ENCODE measurements around the gene WRAP73. TPM values are rescaled to one million over a fixed set of nuclear protein-coding genes. Genes with fewer than 3 reads are reported as not detected.

WRAP73 gene
- total RNA-seq, 3 donors from 2014 or later (not counting 1 experiment from before 2014, with no cell fraction given) = 27.8 to 35.4 (median 30.1) TPM

- Mint-ChIP-seq H3K27ac (no peak overlapping the region), H3K4me1 (no peaks in the 10 kb centered on the region), H3K4me3 (no peak overlapping the region), H3K9me3 (no peaks in the 10 kb centered on the region), H3K36me3 (no peaks in the 10 kb centered on the region), H3K27me3 (ENCODE audit: low read depth in 2 of 2) (peaks cover 11 to 19% of the 10 kb centered on the region in 2 donors)
- Histone ChIP-seq H3K36me3 (ENCODE audit: control insufficient read depth, insufficient read depth, low read length) (no peaks in the 10 kb centered on the region), H3K27me3 (ENCODE audit: control insufficient read depth, insufficient read depth, low read length) (no peaks in the 10 kb centered on the region), H3K27ac (ENCODE audit: low read length) (no peak overlapping the region), H3K4me3 (ENCODE audit: low read length) (no peak overlapping the region), H3K4me1 (ENCODE audit: control insufficient read depth, insufficient read depth, low read length) (peaks cover 10% of the 10 kb centered on the region), H3K9me3 (ENCODE audit: control insufficient read depth, insufficient read depth, low read length) (no peaks in the 10 kb centered on the region)
- TF ChIP-seq, protein P1, sequence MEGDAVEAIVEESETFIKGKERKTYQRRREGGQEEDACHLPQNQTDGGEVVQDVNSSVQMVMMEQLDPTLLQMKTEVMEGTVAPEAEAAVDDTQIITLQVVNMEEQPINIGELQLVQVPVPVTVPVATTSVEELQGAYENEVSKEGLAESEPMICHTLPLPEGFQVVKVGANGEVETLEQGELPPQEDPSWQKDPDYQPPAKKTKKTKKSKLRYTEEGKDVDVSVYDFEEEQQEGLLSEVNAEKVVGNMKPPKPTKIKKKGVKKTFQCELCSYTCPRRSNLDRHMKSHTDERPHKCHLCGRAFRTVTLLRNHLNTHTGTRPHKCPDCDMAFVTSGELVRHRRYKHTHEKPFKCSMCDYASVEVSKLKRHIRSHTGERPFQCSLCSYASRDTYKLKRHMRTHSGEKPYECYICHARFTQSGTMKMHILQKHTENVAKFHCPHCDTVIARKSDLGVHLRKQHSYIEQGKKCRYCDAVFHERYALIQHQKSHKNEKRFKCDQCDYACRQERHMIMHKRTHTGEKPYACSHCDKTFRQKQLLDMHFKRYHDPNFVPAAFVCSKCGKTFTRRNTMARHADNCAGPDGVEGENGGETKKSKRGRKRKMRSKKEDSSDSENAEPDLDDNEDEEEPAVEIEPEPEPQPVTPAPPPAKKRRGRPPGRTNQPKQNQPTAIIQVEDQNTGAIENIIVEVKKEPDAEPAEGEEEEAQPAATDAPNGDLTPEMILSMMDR (IDR thresholded peaks at IDR 0.05) = no peak
- 100% methylated on average over 2 of the region's 4 CpGs for whole genome bisulfite sequencing (ENCODE audit: insufficient coverage)
- intact Hi-C loops (cut with micrococcal nuclease) = no loop called here
- DNase-seq (no peak), ATAC-seq (no peak)
Observed at GRCh38 chr1:3661631-3662030, 11.7 kb upstream of the WRAP73 start.

GRCh38 chr1:3660704-3661103 lies 10.8 kb upstream of the WRAP73 start:
- H3K27me3 Mint-ChIP-seq (ENCODE audit: low read depth in 2 of 2) = peaks cover 13 to 27% of the 10 kb centered on the region in 2 donors
- no peak overlapping the region for H3K4me3 ChIP-seq (ENCODE audit: low read length)
- no peak for DNase-seq
- no peaks in the 10 kb centered on the region for H3K36me3 ChIP-seq (ENCODE audit: control insufficient read depth, insufficient read depth, low read length)
- TF ChIP-seq, protein P1 (IDR thresholded peaks at IDR 0.05) = no peak
- no peaks in the 10 kb centered on the region for H3K9me3 ChIP-seq (ENCODE audit: control insufficient read depth, insufficient read depth, low read length)
- 89% methylated on average over 2 of the region's 2 CpGs for WGBS (ENCODE audit: insufficient coverage)
- H3K4me3 Mint-ChIP-seq = no peak overlapping the region
- no peaks in the 10 kb centered on the region for H3K27me3 ChIP-seq (ENCODE audit: control insufficient read depth, insufficient read depth, low read length)
- intact Hi-C loops (cut with micrococcal nuclease) = no loop called here
- ATAC-seq = no peak
- no peaks in the 10 kb centered on the region for H3K9me3 Mint-ChIP-seq
- no peaks in the 10 kb centered on the region for H3K36me3 Mint-ChIP-seq
- H3K27ac Mint-ChIP-seq = no peak overlapping the region
- H3K4me1 ChIP-seq (ENCODE audit: control insufficient read depth, insufficient read depth, low read length) = peaks cover 6% of the 10 kb centered on the region
- H3K27ac ChIP-seq (ENCODE audit: low read length) = no peak overlapping the region
- H3K4me1 Mint-ChIP-seq = no peaks in the 10 kb centered on the region

DNA sequence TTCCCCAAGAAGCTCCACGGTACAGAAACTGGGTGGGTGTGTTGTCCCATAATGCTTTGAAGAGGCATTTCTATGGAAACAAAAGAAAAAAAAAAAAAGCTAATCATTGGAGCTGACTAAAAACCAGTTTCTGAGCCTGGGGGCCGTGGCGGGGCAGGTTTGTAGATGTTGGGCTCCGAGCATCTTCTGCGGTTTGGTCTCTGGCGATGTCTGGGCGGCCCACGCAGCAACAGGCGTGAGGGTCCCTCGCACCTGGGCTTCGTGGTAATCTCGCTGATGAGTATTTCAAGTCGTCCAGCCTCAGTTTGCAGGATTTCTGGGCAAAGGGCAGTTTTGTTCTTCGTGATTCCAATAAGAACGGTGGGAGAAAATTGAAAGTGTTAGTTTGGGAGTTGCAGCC lies 9.2 kb upstream of the WRAP73 start:
- Mint-ChIP-seq H3K4me1 (no peaks in the 10 kb centered on the region), H3K27me3 (ENCODE audit: low read depth in 2 of 2) (peaks cover 24 to 43% of the 10 kb centered on the region in 2 donors), H3K4me3 (no peak overlapping the region), H3K9me3 (no peaks in the 10 kb centered on the region), H3K27ac (no peak overlapping the region), H3K36me3 (no peaks in the 10 kb centered on the region)
- intact Hi-C loops (cut with micrococcal nuclease) = no loop called here
- H3K9me3 ChIP-seq (ENCODE audit: control insufficient read depth, insufficient read depth, low read length) = no peaks in the 10 kb centered on the region
- DNase-seq (no peak), ATAC-seq (no peak)
- TF ChIP-seq, protein P1 (IDR thresholded peaks at IDR 0.05) = no peak
- H3K27ac ChIP-seq (ENCODE audit: low read length) = no peak overlapping the region
- H3K27me3 ChIP-seq (ENCODE audit: control insufficient read depth, insufficient read depth, low read length) = no peaks in the 10 kb centered on the region
- H3K4me1 ChIP-seq (ENCODE audit: control insufficient read depth, insufficient read depth, low read length) = peaks cover 3% of the 10 kb centered on the region
- H3K36me3 ChIP-seq (ENCODE audit: control insufficient read depth, insufficient read depth, low read length) = no peaks in the 10 kb centered on the region
- WGBS (ENCODE audit: insufficient coverage) = 89% methylated on average over 15 of the region's 15 CpGs
- H3K4me3 ChIP-seq (ENCODE audit: low read length) = no peak overlapping the region

DNA sequence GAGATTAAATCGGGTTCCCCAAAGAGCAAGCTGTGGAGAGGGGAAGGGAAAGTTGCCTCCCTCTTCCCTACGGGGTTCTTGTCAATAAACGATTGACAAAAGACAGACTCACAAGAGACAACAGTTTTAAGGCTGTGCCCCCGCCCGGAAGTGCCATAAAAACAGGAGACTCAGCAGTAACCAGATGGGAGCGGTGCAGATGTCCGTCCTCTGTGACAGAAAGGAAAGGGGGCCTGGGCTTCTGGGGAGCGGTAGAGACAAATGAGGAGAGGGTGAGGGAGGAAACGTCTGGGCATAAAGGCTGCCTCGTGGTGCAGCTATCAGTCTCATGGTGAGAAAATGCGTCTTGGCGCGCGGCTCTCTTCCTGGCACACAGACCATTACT lies 8.3 kb upstream of the WRAP73 start:
- DNase-seq (no peak), ATAC-seq (no peak)
- Mint-ChIP-seq H3K4me1 (no peaks in the 10 kb centered on the region), H3K27ac (no peak overlapping the region), H3K9me3 (no peaks in the 10 kb centered on the region), H3K4me3 (no peak overlapping the region), H3K27me3 (ENCODE audit: low read depth in 2 of 2) (peaks cover 32 to 52% of the 10 kb centered on the region in 2 donors), H3K36me3 (no peaks in the 10 kb centered on the region)
- Histone ChIP-seq H3K27ac (ENCODE audit: low read length) (no peak overlapping the region), H3K27me3 (ENCODE audit: control insufficient read depth, insufficient read depth, low read length) (peaks cover 2% of the 10 kb centered on the region), H3K36me3 (ENCODE audit: control insufficient read depth, insufficient read depth, low read length) (no peaks in the 10 kb centered on the region), H3K4me3 (ENCODE audit: low read length) (no peak overlapping the region), H3K4me1 (ENCODE audit: control insufficient read depth, insufficient read depth, low read length) (no peaks in the 10 kb centered on the region), H3K9me3 (ENCODE audit: control insufficient read depth, insufficient read depth, low read length) (no peaks in the 10 kb centered on the region)
- TF ChIP-seq, protein P1 (IDR thresholded peaks at IDR 0.05) = no peak
- intact Hi-C loops (cut with micrococcal nuclease) = no loop called here
- 50% methylated on average over 9 of the region's 14 CpGs for WGBS (ENCODE audit: insufficient coverage)
